NAMALWA (cell line): ENCODE measurements around the gene FGF12.

Experiments
- DNase-seq: peaks from one replicate; pipeline ENCODE4 v3.0.0-alpha.2; 2015; ENCODE audit warnings: low spot score

The FGF12 gene

DNA sequence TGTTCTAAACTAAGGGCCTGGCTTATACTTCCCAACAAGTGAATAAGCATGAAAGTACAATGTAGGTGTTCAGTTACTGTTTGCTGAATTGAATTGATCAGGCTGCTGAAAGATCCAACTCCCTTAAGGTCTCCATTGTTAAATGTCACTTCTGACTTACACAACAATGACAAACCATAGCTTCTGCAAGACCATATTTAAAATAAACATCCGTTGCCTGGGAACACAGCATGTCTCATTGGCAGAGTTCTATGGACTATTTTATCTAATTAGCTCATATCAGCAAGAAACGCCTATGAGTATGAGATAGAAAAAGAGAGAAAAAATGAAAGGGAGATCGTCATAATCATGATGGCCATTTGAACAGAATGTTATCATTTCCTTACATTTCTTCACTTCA is 605.4 kb downstream of the FGF12 start:
- DNase-seq = no peak

GRCh38 chr3:192108820-192109219 is 618.5 kb downstream of the FGF12 start:
- no peak for DNase-seq

DNA sequence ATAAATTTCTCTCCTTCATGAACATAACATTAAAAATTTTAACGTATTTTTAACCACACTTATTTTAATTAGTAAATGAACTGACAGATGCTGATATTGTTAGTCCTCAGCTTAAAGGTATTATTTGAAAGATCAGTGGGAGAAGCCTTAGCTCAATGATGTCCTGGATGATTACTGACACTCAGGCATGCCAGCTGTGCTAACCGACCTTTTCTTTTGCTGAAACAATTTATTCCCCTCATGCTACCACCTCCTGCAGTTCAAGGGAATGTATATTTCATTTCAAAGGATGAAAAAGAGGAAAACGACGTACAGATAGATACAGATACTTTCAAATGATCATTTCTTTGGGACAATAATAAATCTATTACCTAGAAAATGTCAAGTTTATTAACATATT is 620.8 kb downstream of the FGF12 start:
- no peak for DNase-seq

GRCh38 chr3:192092388-192093005 is 634.8 kb downstream of the FGF12 start:
- no peak for DNase-seq

GRCh38 chr3:192091831-192092230 is 635.5 kb downstream of the FGF12 start:
- DNase-seq = no peak

- peak; percentile 34 for DNase-seq
Observed at GRCh38 chr3:192090586-192090985, 636.8 kb downstream of the FGF12 start.
